ENCODE results near the gene HADHB. TPM values are rescaled to one million over a fixed set of nuclear protein-coding genes. Genes with fewer than 3 reads are reported as not detected.

HADHB gene
- total RNA-seq, 1 donor from 2014 or later: 101 TPM

Other genes starting within 250 kb of the HADHB start
- gene RAB10, start 210.9 kb upstream of the HADHB start, total RNA-seq (ENCODE audit: unreplicated experiment): 130 TPM
- 4.6 TPM for gene GAREM2, start 71.9 kb upstream of the HADHB start, total RNA-seq (ENCODE audit: unreplicated experiment)
- gene HADHA, start 307 bp upstream of the HADHB start, total RNA-seq (ENCODE audit: unreplicated experiment): 162 TPM
- 28.2 TPM for gene SELENOI, start 101.2 kb downstream of the HADHB start, total RNA-seq (ENCODE audit: unreplicated experiment)
- gene ADGRF3, start 101.8 kb downstream of the HADHB start, total RNA-seq (ENCODE audit: unreplicated experiment): 4.9 TPM
- 0.36 TPM for gene DRC1, start 157.0 kb downstream of the HADHB start, total RNA-seq (ENCODE audit: unreplicated experiment)
- gene OTOF, start 233.2 kb downstream of the HADHB start, total RNA-seq (ENCODE audit: unreplicated experiment): 0.13 TPM